Spleen (tissue), 11 donors: ENCODE measurements around the gene POLR2F. TPM values are rescaled to one million over a fixed set of nuclear protein-coding genes. Genes with fewer than 3 reads are reported as not detected.

Experiments
- DNase-seq: peaks from one replicate; pipeline ENCODE4 v3.0.0-alpha.2; 2020
- H3K27ac ChIP-seq, 8 donors: fragments of 200-600 bp; sonication (generic) in 7 of 8; 1 replicate in 4 of 8; 2 replicates in 4 of 8; pipeline versions ENCODE4 v1.5.0 to v1.8.0; 2016 to 2021; ENCODE audit warnings: inconsistent platforms in 4 of 8, mild to moderate bottlenecking in 4 of 8, moderate library complexity in 1 of 8
- H3K27me3 ChIP-seq, 7 donors: fragments of 200-600 bp; sonication (generic) in 6 of 7; replicated peaks in 1 of 7; 1 replicate in 4 of 7; 2 replicates in 3 of 7; pipeline versions ENCODE4 v1.5.0 to v1.8.0; 2016 to 2021; ENCODE audit warnings: inconsistent platforms in 3 of 7, mild to moderate bottlenecking in 1 of 7
- H3K36me3 ChIP-seq, 6 donors: fragments of 200-600 bp; sonication (generic) in 5 of 6; 1 replicate in 4 of 6; 2 replicates in 2 of 6; pipeline versions ENCODE4 v1.5.0 to v1.8.0; 2016 to 2021; ENCODE audit warnings: inconsistent platforms in 2 of 6
- H3K4me1 ChIP-seq, 6 donors: fragments of 200-600 bp; sonication (generic) in 5 of 6; 1 replicate in 3 of 6; 2 replicates in 3 of 6; pipeline versions ENCODE4 v1.5.0 to v1.8.0; 2016 to 2021; ENCODE audit warnings: inconsistent platforms in 3 of 6
- H3K4me3 ChIP-seq, 8 donors: fragments of 200-600 bp; sonication (generic) in 7 of 8; 1 replicate in 4 of 8; 2 replicates in 4 of 8; pipeline versions ENCODE4 v1.5.0 to v1.8.0; 2016 to 2021; ENCODE audit warnings: inconsistent platforms in 4 of 8, mild to moderate bottlenecking in 4 of 8, moderate library complexity in 2 of 8
- H3K9me3 ChIP-seq, 8 donors: fragments of 200-600 bp; sonication (generic) in 7 of 8; 1 replicate in 4 of 8; 2 replicates in 4 of 8; pipeline versions ENCODE4 v1.5.0 to v1.8.0; 2016 to 2021; ENCODE audit warnings: inconsistent platforms in 4 of 8
- CTCF ChIP-seq, 11 experiments: fragments of 200-600 bp in 7 of 11; fragments of 450-650 bp in 4 of 11; sonication (generic) in 4 of 11; IDR thresholded peaks in 8 of 11; conservative IDR thresholded peaks in 3 of 11; 1 replicate in 7 of 11; 2 replicates in 4 of 11; pipeline versions ENCODE4 v1.4.0 to v1.8.0; 2016 to 2021; ENCODE audit warnings: antibody characterized with exemption in 11 of 11, inconsistent platforms in 4 of 11, mild to moderate bottlenecking in 1 of 11
- POLR2A ChIP-seq, 3 donors: fragments of 450-650 bp; IDR thresholded peaks; one replicate each; pipeline ENCODE4 v1.5.1; 2017; ENCODE audit warnings: antibody characterized with exemption in 3 of 3, mild to moderate bottlenecking in 1 of 3
- POLR2AphosphoS5 ChIP-seq, 3 donors: sonication (generic); formaldehyde crosslinking; IDR thresholded peaks; one replicate each; pipeline ENCODE4 v1.5.1; 2017; ENCODE audit warnings: antibody characterized with exemption in 3 of 3
- WGBS, 5 donors: extraction: QIAGEN DNeasy Blood & Tissue Kit in 3 of 5; methylation state at CpG; one replicate each; pipeline versions ENCODE4 v1.1.5 to v1.1.7; 2013 to 2018; 5-methylcytosine and 5-hydroxymethylcytosine counted together
- intact Hi-C: fragments of 100-400 bp; cut with DNase I; formaldehyde crosslinking; loops from one replicate; pipeline ENCODE4 v1.15.0; 2023; ENCODE audit warnings: low total_unique reads
- polyA plus RNA-seq, 3 donors: library from polyadenylated mRNA; stranded (reverse); fragments of 200-250 nt; gene quantifications; one replicate each; pipeline ENCODE4 v1.2.1, GENCODE V29; 2013
- total RNA-seq, 7 donors: library from RNA; depleted of rRNA in 3 of 7; stranded (reverse); fragments of >200 nt in 3 of 7; fragmentation: NEBNext Ultra II Directional in 4 of 7; extraction: Animal tissue kit (Norgen Biotek cat#: 25700) in 4 of 7; gene quantifications; one replicate each; pipeline versions ENCODE4 v1.1.0 to v1.2.1, GENCODE V29; 2016 to 2021
- donor health status: healthy with polysubstance abuse.
- donor health status: DM: no; HTN: no; CAD: no; lungs with moderate emphysema.
- donor health status: DM: no; HTN: no; CAD: no.
- donor health status: Bipolar disorder and iron deficiency.
- donor health status: healthy.
- donor health status: DM: no; HTN: no; CAD: no.
- donor health status: DM: yes; HTN: yes; CAD: no.

The POLR2F gene
- total and polyA plus RNA-seq, 10 donors = 28.0 to 111 (median 37.4) TPM

DNA sequence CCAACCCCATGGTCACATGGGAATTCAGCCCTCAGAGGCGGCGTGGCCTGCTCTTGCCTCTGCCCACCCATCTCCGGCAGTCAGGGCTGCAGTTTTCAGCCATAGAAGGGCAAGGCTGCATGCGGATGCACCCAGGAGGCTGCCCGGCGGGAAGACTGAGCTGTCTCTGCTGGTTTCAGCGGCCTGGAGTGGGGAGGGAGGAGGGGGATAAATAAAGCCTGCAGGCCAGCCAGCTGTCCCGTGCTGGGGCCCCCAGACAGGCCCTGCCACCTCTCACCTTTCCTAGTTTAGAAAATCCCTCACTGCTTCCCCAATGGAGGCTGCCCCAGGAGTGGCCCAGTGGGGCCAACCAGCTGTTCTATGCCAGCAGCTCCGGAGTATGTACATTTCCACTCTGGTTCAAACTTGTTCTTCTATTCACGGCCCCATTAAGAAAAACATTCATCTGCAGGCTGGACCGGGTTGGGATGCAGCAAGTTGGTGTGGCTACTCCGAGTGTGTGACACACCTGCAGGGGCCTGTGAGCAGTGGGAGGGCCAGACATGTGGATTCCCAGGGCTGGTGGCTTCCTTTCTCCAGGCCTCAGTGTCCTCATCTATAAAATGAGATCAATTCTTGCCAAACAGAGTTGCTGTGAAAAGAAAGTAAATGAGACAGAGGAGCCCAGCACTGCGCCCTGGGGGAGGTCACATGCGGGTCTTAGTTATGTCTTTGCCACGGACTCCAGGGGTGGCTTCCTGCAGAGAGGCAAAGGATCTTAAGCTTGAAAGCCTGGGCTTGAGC, 42.4 kb upstream of the POLR2F start:
- DNase-seq = no peak
- TF ChIP-seq CTCF (IDR thresholded peaks at IDR 0.05 in 8 of 11, conservative IDR thresholded peaks at IDR 0.05 in 3 of 11) = no peak
- TF ChIP-seq POLR2AphosphoS5 (IDR thresholded peaks at IDR 0.05) = no peak
- no peak for TF ChIP-seq POLR2A (IDR thresholded peaks at IDR 0.05)
- Histone ChIP-seq H3K4me1 (peaks cover 0 to 33% (median 14%) of the 10 kb centered on the region in 6 donors), H3K27ac (no peak overlapping the region), H3K4me3 (no peak overlapping the region), H3K27me3 (no peaks in the 10 kb centered on the region), H3K36me3 (peaks cover 0 to 62% (median 12%) of the 10 kb centered on the region in 6 donors), H3K9me3 (no peaks in the 10 kb centered on the region)
- intact Hi-C loops = no loop called here
- 91 to 95% (median 94%) methylated on average over 15 of the region's 15 CpGs for WGBS, 5 donors

GRCh38 chr22:37911697-37912096, 41.8 kb upstream of the POLR2F start:
- H3K4me1 ChIP-seq = peaks cover 0 to 31% (median 12%) of the 10 kb centered on the region in 6 donors
- no peak for DNase-seq
- intact Hi-C loops = no loop called here
- no peaks in the 10 kb centered on the region for H3K9me3 ChIP-seq
- WGBS, 5 donors = 88 to 98% (median 92%) methylated on average over 8 of the region's 8 CpGs
- H3K27ac ChIP-seq = no peak overlapping the region
- peaks cover 0 to 68% (median 15%) of the 10 kb centered on the region in 6 donors for H3K36me3 ChIP-seq
- TF ChIP-seq POLR2AphosphoS5 (IDR thresholded peaks at IDR 0.05) (no peak), CTCF (IDR thresholded peaks at IDR 0.05 in 8 of 11, conservative IDR thresholded peaks at IDR 0.05 in 3 of 11) (no peak)
- H3K4me3 ChIP-seq = no peak overlapping the region
- no peaks in the 10 kb centered on the region for H3K27me3 ChIP-seq

GRCh38 chr22:37912171-37912570, 41.3 kb upstream of the POLR2F start:
- H3K36me3 ChIP-seq = peaks cover 0 to 73% (median 17%) of the 10 kb centered on the region in 6 donors
- intact Hi-C loops = no loop called here

More at GRCh38 chr22:37912171-37912570, 41.3 kb upstream of the POLR2F start:
- no peak overlapping the region for H3K27ac ChIP-seq
- no peaks in the 10 kb centered on the region for H3K9me3 ChIP-seq
- DNase-seq = no peak
- H3K4me3 ChIP-seq = no peak overlapping the region
- no peaks in the 10 kb centered on the region for H3K27me3 ChIP-seq
- TF ChIP-seq CTCF (IDR thresholded peaks at IDR 0.05 in 8 of 11, conservative IDR thresholded peaks at IDR 0.05 in 3 of 11) (no peak), POLR2AphosphoS5 (IDR thresholded peaks at IDR 0.05) (no peak), POLR2A (IDR thresholded peaks at IDR 0.05) (no peak)
- 78 to 97% (median 82%) methylated on average over 7 to 8 of the region's 8 CpGs for WGBS, 5 donors
- H3K4me1 ChIP-seq = peaks cover 0 to 26% (median 8%) of the 10 kb centered on the region in 6 donors
